Smooth muscle cell (in vitro differentiated cells): ENCODE results near the gene FCER1G. TPM values are rescaled to one million over a fixed set of nuclear protein-coding genes. Genes with fewer than 3 reads are reported as not detected.

Experiments used
- DNase-seq: peaks from one replicate; lab custom pipeline; 2025; ENCODE audit not compliant: unreplicated experiment; lab: John Stamatoyannopoulos, UW
- H2AFZ ChIP-seq: fragments of 200-600 bp; sonication (generic); 2 replicates; pipeline ENCODE4 v1.6.0; 2016; ENCODE audit warnings: antibody characterized with exemption, low read depth, mild to moderate bottlenecking
- H3F3A ChIP-seq: fragments of 200-600 bp; sonication (generic); 2 replicates; pipeline ENCODE4 v1.6.0; 2017; ENCODE audit warnings: antibody characterized with exemption, low read depth
- H3K27ac ChIP-seq: fragments of 200-600 bp; sonication (generic); 2 replicates; pipeline ENCODE4 v1.5.1; 2016; ENCODE audit warnings: low read depth, mild to moderate bottlenecking
- H3K27me3 ChIP-seq: fragments of 200-600 bp; sonication (generic); 2 replicates; pipeline ENCODE4 v1.6.1; 2016; ENCODE audit warnings: low read depth, mild to moderate bottlenecking
- H3K36me3 ChIP-seq: fragments of 200-600 bp; sonication (generic); 2 replicates; pipeline ENCODE4 v1.5.1; 2016; ENCODE audit warnings: low read depth
- H3K4me1 ChIP-seq: fragments of 200-600 bp; sonication (generic); 2 replicates; pipeline ENCODE4 v1.5.1; 2016; ENCODE audit warnings: low read depth
- H3K4me2 ChIP-seq: fragments of 200-600 bp; sonication (generic); 2 replicates; pipeline ENCODE4 v1.6.0; 2016; ENCODE audit warnings: mild to moderate bottlenecking
- H3K4me3 ChIP-seq: fragments of 200-600 bp; sonication (generic); 2 replicates; pipeline ENCODE4 v1.5.1; 2016; ENCODE audit warnings: mild to moderate bottlenecking
- H3K79me2 ChIP-seq: fragments of 200-600 bp; sonication (generic); 2 replicates; pipeline ENCODE4 v1.6.0; 2016; ENCODE audit warnings: low read depth, mild to moderate bottlenecking
- H3K9ac ChIP-seq: fragments of 200-600 bp; sonication (generic); 2 replicates; pipeline ENCODE4 v1.6.0; 2016; ENCODE audit warnings: low read depth
- H3K9me3 ChIP-seq: fragments of 200-600 bp; sonication (generic); replicated peaks from 2 replicates; pipeline ENCODE4 v1.5.1; 2016; ENCODE audit warnings: low read depth
- H4K20me1 ChIP-seq: fragments of 200-600 bp; sonication (generic); 2 replicates; pipeline ENCODE4 v1.6.0; 2016; ENCODE audit warnings: low read depth
- CTCF ChIP-seq: fragments of 200-600 bp; sonication (generic); IDR thresholded peaks from 2 replicates; pipeline ENCODE4 v1.5.1; 2017; ENCODE audit warnings: borderline replicate concordance, mild to moderate bottlenecking, antibody characterized with exemption; ENCODE audit not compliant: insufficient read depth, poor library complexity, severe bottlenecking
- WGBS: methylation state at CpG from one replicate; pipeline ENCODE4 v1.1.7; 2016; ENCODE audit warnings: low lambda C conversion rate; 5-methylcytosine and 5-hydroxymethylcytosine counted together
- polyA plus RNA-seq: library from polyadenylated mRNA; unstranded; fragments of >200 nt; fragmentation: Nextera tagmentation; extraction: Ambion mirVana; gene quantifications from 2 replicates; pipeline ENCODE4 v1.2.1, GENCODE V29; 2016
- total RNA-seq: library from RNA; depleted of rRNA; stranded (reverse); fragments of >200 nt; gene quantifications from 2 replicates; pipeline ENCODE4 v1.2.3, GENCODE V29; 2014

Gene FCER1G
- total and polyA plus RNA-seq, 2 experiments from 2014 or later: 0.78 TPM; not detected in 1

GRCh38 chr1:161225534-161226319, 10.6 kb downstream of the FCER1G start, which contains the start of gene TOMM40L:
Gene TOMM40L (plus strand): TSS chr1:161226060. CDS start chr1:161226490, 430 bp downstream.
- Histone ChIP-seq H3K4me1 (no peaks in the 10 kb centered on the region), H3K4me3 (peak within 1 kb of the TSS; percentile 82), H3K36me3 (no peaks in the 10 kb centered on the region), H4K20me1 (no peaks in the 10 kb centered on the region), H3K4me2 (peak within 1 kb of the TSS; percentile 87), H3K79me2 (no peaks in the 10 kb centered on the region), H2AFZ (peak within 1 kb of the TSS; percentile 89), H3K9ac (peak within 1 kb of the TSS; percentile 41), H3K9me3 (no peaks in the 10 kb centered on the region), H3F3A (no peaks in the 10 kb centered on the region), H3K27me3 (no peaks in the 10 kb centered on the region), H3K27ac (no peak within 1 kb of the TSS)
- WGBS: 8% methylated on average over 16 of the region's 16 CpGs
- DNase-seq: peak; percentile 74
- peak; percentile 43 for TF ChIP-seq CTCF

- Histone ChIP-seq H3K4me2 (peak overlapping the region; percentile 87), H3K9me3 (no peaks in the 10 kb centered on the region), H3K9ac (peak overlapping the region; percentile 41), H3F3A (no peaks in the 10 kb centered on the region), H3K4me3 (peak overlapping the region; percentile 82), H2AFZ (peak overlapping the region; percentile 89), H3K4me1 (no peaks in the 10 kb centered on the region), H3K27me3 (no peaks in the 10 kb centered on the region), H4K20me1 (no peaks in the 10 kb centered on the region), H3K79me2 (no peaks in the 10 kb centered on the region), H3K27ac (no peak overlapping the region), H3K36me3 (no peaks in the 10 kb centered on the region)
- no peak for TF ChIP-seq CTCF
- DNase-seq: no peak
- WGBS: 17% methylated on average over 11 of the region's 15 CpGs
Observed at GRCh38 chr1:161226320-161226711, 11.2 kb downstream of the FCER1G start.

GRCh38 chr1:161226759-161227158, 11.7 kb downstream of the FCER1G start:
- Histone ChIP-seq H3K4me1 (no peaks in the 10 kb centered on the region), H3K27me3 (no peaks in the 10 kb centered on the region), H3K36me3 (no peaks in the 10 kb centered on the region), H3K4me2 (peak overlapping the region; percentile 87), H3K9ac (no peak overlapping the region), H3K79me2 (no peaks in the 10 kb centered on the region), H3K4me3 (peak overlapping the region; percentile 82), H2AFZ (no peak overlapping the region), H3K9me3 (no peaks in the 10 kb centered on the region), H3K27ac (no peak overlapping the region), H4K20me1 (no peaks in the 10 kb centered on the region), H3F3A (no peaks in the 10 kb centered on the region)
- TF ChIP-seq CTCF: no peak
- no peak for DNase-seq
- 79% methylated on average over 3 of the region's 3 CpGs for WGBS
